ENCODE results near the gene SLX9.

The SLX9 gene

GRCh38 chr21:44979687-44980561 is 40.1 kb downstream of the SLX9 start:
- no peak overlapping the region for H3K4me3 ChIP-seq (ENCODE audit: low read depth, low read length)
- TF ChIP-seq, protein P1, sequence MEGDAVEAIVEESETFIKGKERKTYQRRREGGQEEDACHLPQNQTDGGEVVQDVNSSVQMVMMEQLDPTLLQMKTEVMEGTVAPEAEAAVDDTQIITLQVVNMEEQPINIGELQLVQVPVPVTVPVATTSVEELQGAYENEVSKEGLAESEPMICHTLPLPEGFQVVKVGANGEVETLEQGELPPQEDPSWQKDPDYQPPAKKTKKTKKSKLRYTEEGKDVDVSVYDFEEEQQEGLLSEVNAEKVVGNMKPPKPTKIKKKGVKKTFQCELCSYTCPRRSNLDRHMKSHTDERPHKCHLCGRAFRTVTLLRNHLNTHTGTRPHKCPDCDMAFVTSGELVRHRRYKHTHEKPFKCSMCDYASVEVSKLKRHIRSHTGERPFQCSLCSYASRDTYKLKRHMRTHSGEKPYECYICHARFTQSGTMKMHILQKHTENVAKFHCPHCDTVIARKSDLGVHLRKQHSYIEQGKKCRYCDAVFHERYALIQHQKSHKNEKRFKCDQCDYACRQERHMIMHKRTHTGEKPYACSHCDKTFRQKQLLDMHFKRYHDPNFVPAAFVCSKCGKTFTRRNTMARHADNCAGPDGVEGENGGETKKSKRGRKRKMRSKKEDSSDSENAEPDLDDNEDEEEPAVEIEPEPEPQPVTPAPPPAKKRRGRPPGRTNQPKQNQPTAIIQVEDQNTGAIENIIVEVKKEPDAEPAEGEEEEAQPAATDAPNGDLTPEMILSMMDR (IDR thresholded peaks at IDR 0.05; ENCODE audit: borderline replicate concordance, insufficient read depth, low read depth, low read length) = no peak

DNA sequence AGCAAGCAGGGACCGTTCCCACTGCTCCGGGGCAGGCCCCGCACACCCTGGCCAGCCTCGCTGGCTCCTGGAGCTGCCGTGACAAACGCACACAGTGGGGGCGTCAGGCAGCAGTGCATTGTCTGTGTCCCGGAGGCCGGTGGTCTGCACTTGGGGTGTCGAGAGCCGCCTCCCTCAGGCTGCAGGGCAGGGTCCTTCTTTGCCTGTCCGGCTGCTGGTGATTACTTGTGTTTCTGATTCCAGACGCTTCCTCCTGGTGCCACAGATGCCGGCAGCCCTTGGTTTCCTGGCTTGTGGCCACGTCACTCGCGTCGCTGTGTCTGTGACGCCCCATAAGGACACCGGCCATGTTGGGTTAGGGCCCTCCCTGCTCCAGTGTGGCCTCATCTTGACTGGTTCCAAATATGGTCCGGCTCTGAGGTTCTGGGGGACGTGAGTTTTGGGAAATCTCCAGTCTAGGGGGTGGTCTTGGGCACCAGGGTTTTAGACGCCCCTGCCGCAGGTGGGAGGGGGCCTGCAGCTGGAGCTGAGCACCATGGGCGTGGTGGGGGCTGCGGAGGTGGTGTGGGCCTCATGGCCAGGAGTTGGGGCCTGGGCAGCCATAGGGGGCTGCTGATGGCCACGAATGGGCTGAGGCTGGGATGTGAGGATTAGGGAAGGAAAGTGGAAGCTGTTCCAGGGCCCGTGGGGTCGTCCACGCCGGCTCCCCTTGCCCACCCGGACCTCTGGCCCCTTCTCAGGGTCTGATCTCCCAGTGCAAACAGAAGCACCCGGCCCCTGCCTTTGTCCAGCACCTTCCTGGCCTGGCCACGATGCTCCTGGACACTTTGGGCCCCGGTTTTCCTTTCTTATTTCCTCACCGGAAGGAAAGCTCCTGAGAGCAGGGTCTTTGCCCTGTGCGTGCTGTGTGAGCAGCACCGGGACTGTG is 41.0 kb downstream of the SLX9 start:
- TF ChIP-seq, protein P1 (IDR thresholded peaks at IDR 0.05; ENCODE audit: borderline replicate concordance, insufficient read depth, low read depth, low read length) = no peak

GRCh38 chr21:44982558-44983250 is 42.9 kb downstream of the SLX9 start:
- TF ChIP-seq, protein P1 (IDR thresholded peaks at IDR 0.05; ENCODE audit: borderline replicate concordance, insufficient read depth, low read depth, low read length) = no peak
- H3K4me3 ChIP-seq (ENCODE audit: low read depth, low read length) = no peak overlapping the region

More for the DNA sequence above, 41.0 kb downstream of the SLX9 start:
- H3K4me3 ChIP-seq (ENCODE audit: low read depth, low read length) = no peak overlapping the region

DNA sequence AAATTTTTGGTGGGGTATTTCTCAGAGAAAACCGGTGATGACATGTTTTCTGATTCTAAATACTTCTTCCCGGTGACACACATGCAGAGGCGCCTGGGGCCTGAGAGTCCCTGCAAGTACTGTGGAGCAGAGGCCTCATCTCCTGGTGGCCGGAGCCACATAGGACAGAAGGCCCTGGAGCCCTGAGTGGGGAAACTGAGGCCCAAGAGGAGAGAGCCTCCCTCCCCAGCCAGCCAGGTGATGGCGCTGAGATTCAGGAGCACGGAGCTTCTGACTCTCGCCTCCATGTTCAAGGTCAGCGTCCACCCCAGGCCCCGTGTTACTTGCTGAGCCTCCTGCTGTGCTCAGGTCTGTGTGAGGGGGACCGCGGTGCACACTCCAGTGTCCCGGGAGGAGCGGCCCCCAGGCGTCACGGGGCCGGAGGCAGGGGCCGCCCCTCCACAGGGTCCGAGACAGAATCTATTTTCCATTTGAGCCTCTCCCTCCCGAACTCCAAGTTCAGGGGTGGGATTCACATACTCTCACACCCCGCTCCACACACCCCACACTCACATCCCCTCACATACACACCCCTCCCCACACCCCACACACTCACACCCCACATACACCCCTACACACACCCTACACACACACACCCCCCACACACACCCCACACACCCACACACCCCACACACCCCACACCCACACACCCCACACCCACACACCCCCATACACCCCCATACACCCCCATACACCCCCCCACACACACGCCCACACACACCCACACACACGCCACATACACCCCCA is 43.8 kb downstream of the SLX9 start:
- no peak overlapping the region for H3K4me3 ChIP-seq (ENCODE audit: low read depth, low read length)
- TF ChIP-seq, protein P1 (IDR thresholded peaks at IDR 0.05; ENCODE audit: borderline replicate concordance, insufficient read depth, low read depth, low read length) = no peak

GRCh38 chr21:44984428-44984791 is 44.6 kb downstream of the SLX9 start:
- TF ChIP-seq, protein P1 (IDR thresholded peaks at IDR 0.05; ENCODE audit: borderline replicate concordance, insufficient read depth, low read depth, low read length) = no peak
- H3K4me3 ChIP-seq (ENCODE audit: low read depth, low read length) = no peak overlapping the region

GRCh38 chr21:44984792-44985440 is 45.1 kb downstream of the SLX9 start:
- no peak overlapping the region for H3K4me3 ChIP-seq (ENCODE audit: low read depth, low read length)
- TF ChIP-seq, protein P1 (IDR thresholded peaks at IDR 0.05; ENCODE audit: borderline replicate concordance, insufficient read depth, low read depth, low read length) = no peak

Data from GM12875 (cell line).